ENCODE results near the gene DDT. TPM values are rescaled to one million over a fixed set of nuclear protein-coding genes. Genes with fewer than 3 reads are reported as not detected.
"Not testable (repeated sequence)": the region's sequence is repeated elsewhere in the genome, so short reads cannot be mapped to it uniquely, and the experiment has no call there.

The DDT gene
- total and polyA plus RNA-seq, 12 donors = 62.1 to 317 (median 146) TPM

- TF ChIP-seq CTCF (IDR thresholded peaks at IDR 0.05) = peak; percentile 67 to 96 (median 88)
- not testable (repeated sequence) for H3K9me3 ChIP-seq (replicated peaks in 1 of 3); H3K4me3 ChIP-seq; H3K36me3 ChIP-seq (replicated peaks in 1 of 2); H3K4me1 ChIP-seq (replicated peaks in 1 of 2); H3K27me3 ChIP-seq; H3K27ac ChIP-seq
- intact Hi-C loops (cut with DNase I) = loop anchor here (10.0 kb wide), 2 partner anchors 92 to 218 kb away; no protein-coding TSS in a partner anchor
- 17 to 23% (median 21%) methylated on average over 12 of the region's 12 CpGs for WGBS, 4 donors
- DNase-seq = peak; percentile 57 to 92 (median 84)
These were observed 17.8 kb downstream of the DDT start for GRCh38 chr22:23956301-23956900.

- intact Hi-C loops (cut with DNase I) = loop anchor here (10.0 kb wide), 2 partner anchors 91 to 219 kb away; no protein-coding TSS in a partner anchor
- 52 to 70% (median 66%) methylated on average over 3 to 7 of the region's 8 CpGs for WGBS, 4 donors
- not testable (repeated sequence) for H3K9me3 ChIP-seq (replicated peaks in 1 of 3); H3K27ac ChIP-seq; H3K27me3 ChIP-seq; DNase-seq; H3K4me3 ChIP-seq; H3K36me3 ChIP-seq (replicated peaks in 1 of 2); H3K4me1 ChIP-seq (replicated peaks in 1 of 2)
These were observed 18.4 kb downstream of the DDT start for GRCh38 chr22:23955886-23956285.

- not testable (repeated sequence) for H3K27me3 ChIP-seq; H3K36me3 ChIP-seq (replicated peaks in 1 of 2); H3K9me3 ChIP-seq (replicated peaks in 1 of 3); H3K4me1 ChIP-seq (replicated peaks in 1 of 2); H3K4me3 ChIP-seq; H3K27ac ChIP-seq
- WGBS, 4 donors = 73 to 94% (median 83%) methylated on average over 3 to 6 of the region's 6 CpGs
- intact Hi-C loops (cut with DNase I) = loop anchor here (10.0 kb wide), 2 partner anchors 90 to 220 kb away; no protein-coding TSS in a partner anchor
- peak in 1 of 7 donors; percentile 14 for DNase-seq
These were observed 19.3 kb downstream of the DDT start for GRCh38 chr22:23954991-23955305.

GRCh38 chr22:23954193-23954990 is 19.8 kb downstream of the DDT start:
- 69 to 83% (median 75%) methylated on average over 8 of the region's 8 CpGs for WGBS, 4 donors
- intact Hi-C loops (cut with DNase I) = loop anchor here (10.0 kb wide), 2 partner anchors 90 to 220 kb away; no protein-coding TSS in a partner anchor
- not testable (repeated sequence) for H3K4me1 ChIP-seq (replicated peaks in 1 of 2); DNase-seq; H3K27ac ChIP-seq; H3K27me3 ChIP-seq; H3K9me3 ChIP-seq (replicated peaks in 1 of 3); H3K4me3 ChIP-seq; H3K36me3 ChIP-seq (replicated peaks in 1 of 2)

GRCh38 chr22:23953485-23953884 is 20.8 kb downstream of the DDT start:
- not testable (repeated sequence) for H3K27ac ChIP-seq; H3K36me3 ChIP-seq (replicated peaks in 1 of 2); H3K4me3 ChIP-seq; H3K4me1 ChIP-seq (replicated peaks in 1 of 2); H3K9me3 ChIP-seq (replicated peaks in 1 of 3); H3K27me3 ChIP-seq
- DNase-seq = peak in 1 of 7 donors; percentile 15
- intact Hi-C loops (cut with DNase I) = loop anchor here (10.0 kb wide), 2 partner anchors 89 to 221 kb away; no protein-coding TSS in a partner anchor
- WGBS, 4 donors = 74 to 89% (median 79%) methylated on average over 3 to 4 of the region's 4 CpGs

GRCh38 chr22:23952794-23953405 is 21.3 kb downstream of the DDT start:
- intact Hi-C loops (cut with DNase I) = loop anchor here (10.0 kb wide), 2 partner anchors 88 to 222 kb away; no protein-coding TSS in a partner anchor
- H3K36me3 ChIP-seq (replicated peaks in 1 of 2); H3K4me3 ChIP-seq; H3K4me1 ChIP-seq (replicated peaks in 1 of 2); H3K27me3 ChIP-seq; H3K9me3 ChIP-seq (replicated peaks in 1 of 3); H3K27ac ChIP-seq: not testable (repeated sequence)
- 66 to 78% (median 73%) methylated on average over 10 to 11 of the region's 11 CpGs for WGBS, 4 donors
- peak in 1 of 7 donors; percentile 22 for DNase-seq

GRCh38 chr22:23951383-23951782 is 22.9 kb downstream of the DDT start:
- not testable (repeated sequence) for H3K36me3 ChIP-seq (replicated peaks in 1 of 2); H3K4me1 ChIP-seq (replicated peaks in 1 of 2); H3K27me3 ChIP-seq; H3K4me3 ChIP-seq; H3K9me3 ChIP-seq (replicated peaks in 1 of 3)
- WGBS, 4 donors = 42 to 53% (median 43%) methylated on average over 1 to 2 of the region's 2 CpGs
- peak; percentile 46 to 76 (median 74) for DNase-seq
- H3K27ac ChIP-seq = peak overlapping the region in 1 of 5 donors; percentile 14
- intact Hi-C loops (cut with DNase I) = loop anchor here (10.0 kb wide), 2 partner anchors 87 to 223 kb away; no protein-coding TSS in a partner anchor

- H3K9me3 ChIP-seq (replicated peaks in 1 of 3); H3K27me3 ChIP-seq; H3K27ac ChIP-seq; H3K36me3 ChIP-seq (replicated peaks in 1 of 2); H3K4me3 ChIP-seq; H3K4me1 ChIP-seq (replicated peaks in 1 of 2): not testable (repeated sequence)
- intact Hi-C loops (cut with DNase I) = loop anchor here (10.0 kb wide), 2 partner anchors 85 to 225 kb away; no protein-coding TSS in a partner anchor
- DNase-seq = peak in 1 of 7 donors; percentile 6
- WGBS, 4 donors = 87 to 89% (median 89%) methylated on average over 15 to 18 of the region's 18 CpGs
These were observed 24.5 kb downstream of the DDT start for GRCh38 chr22:23949764-23950163.

GRCh38 chr22:23947391-23947790 is 26.9 kb downstream of the DDT start:
- H3K27ac ChIP-seq; H3K27me3 ChIP-seq; H3K4me1 ChIP-seq (replicated peaks in 1 of 2); H3K4me3 ChIP-seq; H3K9me3 ChIP-seq (replicated peaks in 1 of 3); DNase-seq; H3K36me3 ChIP-seq (replicated peaks in 1 of 2); intact Hi-C loops (cut with DNase I): not testable (repeated sequence)
- 0 to 83% methylated on average over 1 to 3 of the region's 3 CpGs; no CpG with 5 or more reads in 2 of the 4 donors for WGBS, 4 donors
